Bone marrow (tissue), 2 donors: ENCODE data around the gene CEP192.
"Not testable (repeated sequence)": the region's sequence is repeated elsewhere in the genome, so short reads cannot be mapped to it uniquely, and the experiment has no call there.

ENCODE experiments used
- DNase-seq, 2 donors: peaks; one replicate each; lab custom pipeline; 2025; lab: John Stamatoyannopoulos, UW

CEP192 gene

GRCh38 chr18:12990967-12991820 is at the start of gene CEP192:
CEP192 (plus strand) TSS chr18:12991362; CDS start chr18:12999425, 8,063 bp downstream.
- peak; percentile 80 to 99 for DNase-seq

GRCh38 chr18:12943215-12943614 is 47.9 kb upstream of the CEP192 start:
- DNase-seq = no peak

GRCh38 chr18:12944709-12945108 is 46.5 kb upstream of the CEP192 start:
- DNase-seq = no peak

GRCh38 chr18:12946549-12947284 is 44.4 kb upstream of the CEP192 start:
- peak in 1 of 2 donors; percentile 46 for DNase-seq

GRCh38 chr18:12947285-12948049 is 43.7 kb upstream of the CEP192 start, which contains the start of gene SEH1L:
SEH1L (plus strand) TSS chr18:12948011; CDS start chr18:12948122, 111 bp downstream.
- peak; percentile 96 to 99 for DNase-seq

- DNase-seq = peak; percentile 91 to 99
These were observed 42.9 kb upstream of the CEP192 start for GRCh38 chr18:12948050-12948804.

- no peak for DNase-seq
These were observed 32.7 kb upstream of the CEP192 start for GRCh38 chr18:12958478-12958877.

GRCh38 chr18:12960395-12960794 is 30.8 kb upstream of the CEP192 start:
- DNase-seq = no peak

- DNase-seq = no peak
These were observed 30.2 kb upstream of the CEP192 start for GRCh38 chr18:12960853-12961397.

- DNase-seq = no peak
These were observed 28.1 kb upstream of the CEP192 start for GRCh38 chr18:12963069-12963468.

GRCh38 chr18:12968115-12968514 is 23.0 kb upstream of the CEP192 start:
- DNase-seq = no peak

- DNase-seq = no peak
These were observed 22.5 kb upstream of the CEP192 start for GRCh38 chr18:12968619-12969018.

GRCh38 chr18:12973562-12974213 is 17.5 kb upstream of the CEP192 start:
- DNase-seq = no peak

GRCh38 chr18:12975488-12975887 is 15.7 kb upstream of the CEP192 start:
- DNase-seq = no peak

GRCh38 chr18:12976305-12976704 is 14.9 kb upstream of the CEP192 start:
- DNase-seq = no peak

- not testable (repeated sequence) for DNase-seq
These were observed 11.1 kb upstream of the CEP192 start for GRCh38 chr18:12980065-12980464.

GRCh38 chr18:12989397-12990122 is 1.6 kb upstream of the CEP192 start:
- DNase-seq = no peak

GRCh38 chr18:12990123-12990475 is 1.1 kb upstream of the CEP192 start:
- no peak for DNase-seq

GRCh38 chr18:12990641-12990966 is 558 bp upstream of the CEP192 start:
- DNase-seq = no peak

GRCh38 chr18:12991821-12992179 is 638 bp downstream of the CEP192 start:
- DNase-seq = no peak
